SW480 (cell line): ENCODE measurements around the gene FBXO41.
A peak's percentile ranks its signal among the peaks of the same experiment; 100 is the strongest.

Experiments
- DNase-seq: peaks from one replicate; pipeline ENCODE4 v3.0.0-alpha.2; 2016; ENCODE audit warnings: low spot score

Gene FBXO41

GRCh38 chr2:73284296-73285158, at the start of gene FBXO41:
Gene FBXO41, minus strand, starts transcription at chr2:73284478. Its CDS starts 14,848 bp downstream, at chr2:73269630.
- peak; percentile 76 for DNase-seq

GRCh38 chr2:73334045-73334444, 49.8 kb upstream of the FBXO41 start:
- no peak for DNase-seq

GRCh38 chr2:73333564-73333963, 49.3 kb upstream of the FBXO41 start:
- no peak for DNase-seq

- no peak for DNase-seq
Observed at GRCh38 chr2:73324126-73324725, 39.9 kb upstream of the FBXO41 start.

GRCh38 chr2:73323551-73323950, 39.3 kb upstream of the FBXO41 start:
- DNase-seq: no peak

GRCh38 chr2:73314441-73314840, 30.2 kb upstream of the FBXO41 start:
- DNase-seq: no peak

GRCh38 chr2:73307720-73308119, 23.4 kb upstream of the FBXO41 start:
- no peak for DNase-seq

GRCh38 chr2:73301636-73302035, 17.4 kb upstream of the FBXO41 start:
- no peak for DNase-seq

- DNase-seq: no peak
Observed at GRCh38 chr2:73300926-73301325, 16.6 kb upstream of the FBXO41 start.

GRCh38 chr2:73297586-73297985, 13.3 kb upstream of the FBXO41 start:
- DNase-seq: no peak

- DNase-seq: no peak
Observed at GRCh38 chr2:73297151-73297559, 12.9 kb upstream of the FBXO41 start.

GRCh38 chr2:73295751-73296400, 11.6 kb upstream of the FBXO41 start:
- peak; percentile 52 for DNase-seq

- DNase-seq: no peak
Observed at GRCh38 chr2:73294239-73294638, 10.0 kb upstream of the FBXO41 start.

- DNase-seq: peak; percentile 96
Observed at GRCh38 chr2:73293534-73294171, 9.4 kb upstream of the FBXO41 start, which contains the start of gene EGR4. Gene EGR4, minus strand, starts transcription at chr2:73293548. Its CDS starts 231 bp downstream, at chr2:73293317.

- DNase-seq: peak; percentile 46
Observed at GRCh38 chr2:73292906-73293533, 8.7 kb upstream of the FBXO41 start.

- DNase-seq: no peak
Observed at GRCh38 chr2:73292316-73292905, 8.1 kb upstream of the FBXO41 start.

GRCh38 chr2:73291461-73292315, 7.4 kb upstream of the FBXO41 start:
- DNase-seq: no peak

GRCh38 chr2:73291093-73291460, 6.8 kb upstream of the FBXO41 start:
- no peak for DNase-seq

GRCh38 chr2:73290049-73290839, 6.0 kb upstream of the FBXO41 start:
- peak; percentile 85 for DNase-seq

- DNase-seq: no peak
Observed at GRCh38 chr2:73289304-73289703, 5.0 kb upstream of the FBXO41 start.
